CD4-positive, alpha-beta T cell treated with Interleukin-4 for 4 hours (primary cell): ENCODE data around the gene EFTUD2.
"Not testable (repeated sequence)": the region's sequence is repeated elsewhere in the genome, so short reads cannot be mapped to it uniquely, and the experiment has no call there.

ENCODE experiments used
- DNase-seq: peaks from one replicate; pipeline ENCODE4 v3.0.0-alpha.2; 2020

The EFTUD2 gene

GRCh38 chr17:44899074-44899782, at the start of gene EFTUD2:
Gene EFTUD2, minus strand, starts transcription at chr17:44899445. Its CDS starts 4,924 bp downstream, at chr17:44894521.
- DNase-seq, result peak; percentile 93

GRCh38 chr17:44948315-44948795, 49.1 kb upstream of the EFTUD2 start:
- DNase-seq, result no peak

- DNase-seq, result peak; percentile 91
Measured at GRCh38 chr17:44947461-44948314, 48.4 kb upstream of the EFTUD2 start, which contains the start of gene KIF18B. Gene KIF18B, minus strand, starts transcription at chr17:44947773. Its CDS starts 11,429 bp downstream, at chr17:44936344.

DNA sequence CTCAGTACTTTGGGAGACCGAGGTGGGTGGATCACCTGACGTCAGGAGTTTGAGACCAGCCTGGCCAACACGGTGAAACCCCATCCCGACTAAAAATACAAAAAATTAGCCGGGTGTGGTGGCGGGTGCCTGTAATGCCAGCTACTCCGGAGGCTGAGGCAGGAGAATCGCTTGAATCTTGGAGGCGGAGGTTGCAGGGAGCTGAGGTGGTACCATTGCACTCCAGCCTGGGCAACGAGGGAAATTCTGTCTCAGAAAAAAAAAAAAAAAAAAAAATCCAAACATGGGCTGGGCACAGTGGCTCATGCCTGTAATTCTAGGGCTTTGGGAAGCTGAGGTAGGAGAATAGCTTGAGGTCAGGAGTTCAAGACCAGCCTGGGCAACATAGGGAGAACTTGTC, 46.4 kb upstream of the EFTUD2 start:
- not testable (repeated sequence) for DNase-seq

- no peak for DNase-seq
Measured at GRCh38 chr17:44942456-44942855, 43.2 kb upstream of the EFTUD2 start.

GRCh38 chr17:44941712-44942331, 42.6 kb upstream of the EFTUD2 start:
- DNase-seq, result peak; percentile 15

DNA sequence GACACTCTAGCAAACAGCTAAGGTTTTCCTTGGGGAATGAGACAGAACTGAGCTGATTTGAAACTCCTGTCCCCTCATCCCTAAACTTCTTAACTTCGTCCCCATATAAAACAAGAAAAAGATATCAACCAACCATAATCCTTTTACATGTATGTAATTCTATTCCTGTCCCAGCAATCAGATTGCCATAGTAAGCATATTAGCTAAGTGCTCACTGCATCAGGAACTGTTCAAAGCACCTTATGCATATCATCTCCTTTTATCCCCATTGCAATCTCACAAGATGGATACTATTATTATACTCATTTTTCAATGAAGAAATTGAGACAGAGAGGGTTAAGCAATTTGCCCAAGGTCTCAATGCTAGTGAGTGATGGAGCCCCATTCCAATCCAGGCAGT, 41.5 kb upstream of the EFTUD2 start:
- DNase-seq, result no peak

DNA sequence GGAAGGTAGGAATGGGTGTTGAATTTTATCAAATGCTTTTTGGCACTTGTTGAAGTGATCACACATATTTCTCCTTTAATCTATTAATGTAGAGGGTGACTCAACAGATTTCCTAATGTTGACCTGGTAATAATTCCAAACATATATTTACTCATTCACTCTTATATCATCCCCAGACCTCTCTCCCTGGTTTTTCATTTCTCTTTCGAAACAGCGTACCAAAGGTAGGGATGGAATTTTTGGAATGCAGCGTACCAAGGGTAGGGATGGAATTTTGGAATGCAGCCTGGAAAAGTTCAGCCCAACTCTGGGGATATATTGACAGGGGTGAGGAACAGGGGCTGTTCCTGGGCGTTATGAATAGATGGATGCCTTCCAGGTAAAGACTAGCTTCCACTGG, 41.1 kb upstream of the EFTUD2 start:
- DNase-seq, result no peak

DNA sequence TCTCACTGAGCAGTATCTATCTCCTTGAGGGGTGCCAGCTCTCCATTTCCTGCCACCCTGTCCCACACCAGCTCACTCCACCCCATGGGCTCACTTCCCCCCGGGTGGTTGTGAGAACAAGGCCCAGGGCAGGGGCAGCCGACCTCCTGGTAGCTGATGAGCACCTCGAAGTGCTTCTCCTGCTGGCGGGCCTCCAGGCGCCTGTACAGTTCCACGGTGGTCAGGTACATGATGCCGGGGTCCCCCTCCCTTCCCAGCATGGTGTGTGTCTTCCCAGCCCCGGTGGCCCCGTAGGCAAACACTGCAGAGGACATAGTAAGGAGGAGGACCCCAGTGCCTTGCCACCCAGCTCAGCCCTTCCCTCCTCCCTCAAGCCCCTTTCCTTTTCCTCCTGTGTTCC, 35.9 kb upstream of the EFTUD2 start:
- no peak for DNase-seq

DNA sequence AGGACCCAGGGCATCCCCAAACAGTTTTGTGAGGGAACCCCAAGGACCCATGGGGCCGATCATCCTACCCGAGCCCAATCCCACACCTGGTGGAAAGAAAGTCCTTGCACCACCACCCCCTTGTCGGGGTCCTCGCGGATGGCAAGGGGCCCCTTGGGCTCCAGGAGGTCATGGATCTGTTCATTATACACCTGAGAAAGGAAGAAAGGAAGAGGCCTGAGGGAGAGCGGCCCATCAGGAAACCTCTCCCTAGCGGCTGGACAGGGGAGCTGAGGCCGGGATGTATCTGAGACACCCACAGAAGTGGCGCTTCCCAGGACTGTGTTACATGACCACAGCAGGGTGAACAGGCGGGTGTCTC, 35.5 kb upstream of the EFTUD2 start:
- no peak for DNase-seq

DNA sequence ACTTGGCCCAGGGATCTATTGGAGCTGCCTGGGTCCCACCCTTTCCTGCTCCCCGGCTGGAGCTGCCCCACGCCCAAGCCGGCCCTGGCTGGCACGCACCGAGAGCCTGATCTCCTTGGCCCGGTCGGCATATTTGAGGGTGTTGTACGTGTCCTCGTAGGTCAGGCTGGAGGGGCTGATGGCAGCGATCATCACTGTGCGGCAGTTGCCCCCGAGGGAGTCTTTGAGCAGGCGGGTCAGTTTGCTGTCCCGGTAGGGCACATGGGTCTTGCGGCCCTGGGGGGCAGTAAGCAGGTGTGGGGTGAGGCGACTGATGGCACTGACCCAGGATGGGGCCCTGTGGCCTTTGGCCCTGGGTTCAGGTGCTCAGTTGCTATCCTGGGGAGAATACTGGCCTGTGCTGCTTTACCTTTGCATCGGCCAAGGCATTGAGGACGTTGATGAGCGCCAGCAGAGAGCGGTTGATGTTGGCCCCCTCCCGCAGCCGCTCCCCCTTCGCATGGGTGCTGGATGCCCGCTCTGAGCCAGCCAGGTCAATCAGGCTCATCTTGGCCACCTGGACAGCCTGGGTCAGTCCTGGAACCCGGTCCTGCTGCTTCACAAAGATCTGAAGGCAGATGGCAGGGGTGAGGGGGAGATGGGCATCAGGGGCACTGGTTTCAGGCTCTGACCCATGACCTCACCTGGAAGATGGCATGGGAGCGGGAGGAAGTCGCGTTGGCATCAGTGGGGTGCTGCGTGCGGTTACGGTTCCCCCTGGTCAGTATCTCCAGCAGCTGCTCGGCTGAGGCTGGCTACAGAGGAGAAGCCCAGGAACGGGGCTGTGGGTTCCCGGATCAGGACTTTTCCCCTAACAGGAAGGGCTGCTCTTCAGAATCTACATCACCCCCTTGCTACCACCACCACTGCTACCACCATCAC, 34.8 kb upstream of the EFTUD2 start:
- no peak for DNase-seq

- DNase-seq, result no peak
Measured at GRCh38 chr17:44932787-44933097, 33.5 kb upstream of the EFTUD2 start.

DNA sequence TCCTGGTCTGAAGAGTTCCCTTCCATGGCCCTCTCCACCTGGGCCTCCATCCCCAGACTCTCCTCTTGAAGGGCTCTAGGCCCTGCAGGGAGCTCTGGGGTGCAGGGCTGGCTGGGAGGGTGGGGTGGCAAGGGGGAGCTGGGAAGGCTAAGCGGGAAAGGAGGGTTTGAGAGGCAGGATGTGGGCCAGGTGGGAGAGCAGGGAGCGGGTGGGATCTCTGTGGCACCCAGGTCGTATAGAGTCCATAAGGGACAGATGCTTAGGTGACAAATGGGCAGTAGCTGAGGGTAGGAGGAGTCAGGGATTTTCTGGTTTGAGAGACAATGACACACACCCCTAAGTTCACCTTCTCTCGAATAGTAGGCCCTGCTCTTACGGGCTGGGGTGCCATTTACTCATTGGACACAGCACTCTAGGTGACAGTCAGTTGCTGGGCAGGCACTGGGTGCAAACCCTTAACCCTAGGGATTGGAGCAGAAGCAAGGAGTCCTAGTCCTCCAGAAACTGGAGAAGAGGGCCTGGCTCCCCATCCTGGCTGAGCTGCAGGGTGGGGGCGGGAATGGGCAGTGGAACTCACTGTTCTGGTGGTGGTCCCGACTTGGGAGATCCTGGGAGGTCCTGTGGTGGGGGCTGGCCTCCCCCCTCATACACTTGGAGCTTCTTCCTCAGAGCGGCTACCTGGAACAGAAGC, 33.0 kb upstream of the EFTUD2 start:
- no peak for DNase-seq

- no peak for DNase-seq
Measured at GRCh38 chr17:44931376-44931775, 32.1 kb upstream of the EFTUD2 start.

- no peak for DNase-seq
Measured at GRCh38 chr17:44930667-44931066, 31.4 kb upstream of the EFTUD2 start.

- no peak for DNase-seq
Measured at GRCh38 chr17:44928950-44929720, 29.9 kb upstream of the EFTUD2 start.

GRCh38 chr17:44928136-44928535, 28.9 kb upstream of the EFTUD2 start:
- no peak for DNase-seq

GRCh38 chr17:44927696-44928095, 28.5 kb upstream of the EFTUD2 start:
- no peak for DNase-seq

DNA sequence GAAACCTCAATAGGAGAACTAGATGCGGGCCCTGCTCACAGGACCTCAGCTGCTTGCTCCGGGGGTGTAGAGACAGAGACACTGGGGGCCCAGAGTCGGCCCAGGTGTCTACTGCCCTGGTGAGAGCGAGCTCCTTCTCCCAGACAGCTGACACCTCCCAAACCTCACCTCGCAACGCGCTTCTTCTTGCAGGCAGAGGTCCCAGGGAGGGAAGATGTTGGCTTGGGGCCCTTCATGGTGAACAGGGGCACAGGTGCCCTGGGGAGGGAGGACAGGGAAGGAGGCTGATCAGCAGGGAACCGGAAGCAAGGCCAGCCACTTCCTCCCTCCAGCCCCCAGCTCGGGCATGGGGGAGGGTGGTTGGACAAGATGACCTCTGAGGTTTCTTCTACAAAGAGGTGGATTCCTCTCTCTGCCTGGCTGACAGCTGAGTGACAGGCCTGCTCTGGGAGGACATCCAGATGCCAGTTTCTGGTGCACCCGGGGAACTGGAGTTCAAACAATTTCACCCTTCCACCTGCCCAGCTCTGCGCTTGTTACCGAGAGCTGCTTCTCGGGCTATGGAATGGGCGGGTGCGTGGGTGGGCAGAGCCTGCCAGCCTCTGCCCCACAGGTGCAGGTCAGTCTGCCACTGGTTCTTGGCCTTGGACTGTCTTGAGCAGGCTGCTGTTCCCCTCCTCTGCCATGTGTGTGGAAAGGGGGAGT, 27.7 kb upstream of the EFTUD2 start:
- DNase-seq, result no peak
